ENCODE data around the gene SETD2.

DNA sequence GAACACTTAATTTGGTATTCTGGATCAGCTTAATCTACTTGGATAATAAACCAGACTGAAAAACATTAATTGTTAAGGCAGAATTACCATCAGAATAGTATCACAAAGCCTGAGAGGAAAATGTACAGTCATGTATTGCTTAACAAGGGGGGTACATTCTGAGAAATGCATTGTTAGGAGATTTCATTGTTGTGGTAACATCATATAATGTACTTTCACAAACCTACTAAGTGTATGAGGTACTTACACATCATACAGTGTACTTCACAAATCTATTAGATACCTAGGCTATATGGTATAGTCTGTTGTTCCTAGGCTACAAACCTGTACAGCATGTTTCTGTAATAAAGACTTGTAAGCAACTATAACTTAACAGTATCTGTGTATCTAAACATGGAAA, 116.2 kb downstream of the SETD2 start:
- no peak for TF ChIP-seq YY1 (IDR thresholded peaks at IDR 0.05; ENCODE audit: insufficient read depth, insufficient read length)
- TF ChIP-seq ZNF274 (IDR thresholded peaks at IDR 0.05; ENCODE audit: low read depth, low read length): no peak
- TF ChIP-seq SUZ12 (IDR thresholded peaks at IDR 0.05; ENCODE audit: extremely low read depth, insufficient read depth, insufficient read length): no peak

Measured in NT2/D1 (cell line).